Astrocyte of the spinal cord (primary cell): Measurements from ENCODE around the gene KRTAP3-3.
"Not testable (repeated sequence)": the region's sequence is repeated elsewhere in the genome, so short reads cannot be mapped to it uniquely, and the experiment has no call there.

Source experiments
- DNase-seq: peaks from one replicate; pipeline ENCODE4 v3.0.0; 2011; ENCODE audit warnings: low read depth, low spot score
- H3K4me3 ChIP-seq: 2 replicates; pipeline ENCODE4 v1.5.1; 2011; ENCODE audit warnings: low read depth, mild to moderate bottlenecking, low read length, moderate library complexity
- in situ Hi-C: cut with HindIII; loops from 2 replicates; pipeline ENCODE4 v1.10.0; 2017; ENCODE audit warnings: low sequenced_read_pairs
- TF ChIP-seq, protein P1 (sequence below): IDR thresholded peaks from 2 replicates; pipeline ENCODE4 v1.5.1; 2012; ENCODE audit warnings: low read depth, mild to moderate bottlenecking, low read length, inconsistent platforms

The KRTAP3-3 gene

DNA sequence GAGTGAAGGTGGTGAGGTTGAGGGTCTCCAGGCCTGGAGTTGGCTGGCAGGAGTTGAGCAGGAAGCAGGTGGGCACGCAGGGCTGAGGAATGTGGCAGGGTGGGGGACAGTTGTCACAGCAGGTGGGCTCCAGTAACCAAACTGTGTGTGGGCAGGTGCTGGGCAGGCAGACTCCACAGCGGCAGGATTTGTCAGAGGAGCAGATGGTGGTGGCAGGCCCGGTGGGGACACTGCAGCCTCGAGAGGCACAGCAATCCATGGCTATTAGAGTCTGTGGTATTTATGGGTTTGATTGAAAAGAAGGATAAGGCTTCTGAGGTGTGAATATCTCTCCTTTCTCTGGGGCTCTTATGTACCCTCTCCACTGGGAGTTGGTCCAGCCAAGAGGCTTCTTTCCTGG, at the start of gene KRTAP3-3:
TSS of gene KRTAP3-3 (minus strand) at position 326 of the 400 bp plus-strand sequence. CDS start at position 259, 67 bp downstream.
- in situ Hi-C loops, result no loop called here
- DNase-seq, result no peak
- no peak within 1 kb of the TSS for H3K4me3 ChIP-seq
- TF ChIP-seq, protein P1, sequence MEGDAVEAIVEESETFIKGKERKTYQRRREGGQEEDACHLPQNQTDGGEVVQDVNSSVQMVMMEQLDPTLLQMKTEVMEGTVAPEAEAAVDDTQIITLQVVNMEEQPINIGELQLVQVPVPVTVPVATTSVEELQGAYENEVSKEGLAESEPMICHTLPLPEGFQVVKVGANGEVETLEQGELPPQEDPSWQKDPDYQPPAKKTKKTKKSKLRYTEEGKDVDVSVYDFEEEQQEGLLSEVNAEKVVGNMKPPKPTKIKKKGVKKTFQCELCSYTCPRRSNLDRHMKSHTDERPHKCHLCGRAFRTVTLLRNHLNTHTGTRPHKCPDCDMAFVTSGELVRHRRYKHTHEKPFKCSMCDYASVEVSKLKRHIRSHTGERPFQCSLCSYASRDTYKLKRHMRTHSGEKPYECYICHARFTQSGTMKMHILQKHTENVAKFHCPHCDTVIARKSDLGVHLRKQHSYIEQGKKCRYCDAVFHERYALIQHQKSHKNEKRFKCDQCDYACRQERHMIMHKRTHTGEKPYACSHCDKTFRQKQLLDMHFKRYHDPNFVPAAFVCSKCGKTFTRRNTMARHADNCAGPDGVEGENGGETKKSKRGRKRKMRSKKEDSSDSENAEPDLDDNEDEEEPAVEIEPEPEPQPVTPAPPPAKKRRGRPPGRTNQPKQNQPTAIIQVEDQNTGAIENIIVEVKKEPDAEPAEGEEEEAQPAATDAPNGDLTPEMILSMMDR, result no peak

DNA sequence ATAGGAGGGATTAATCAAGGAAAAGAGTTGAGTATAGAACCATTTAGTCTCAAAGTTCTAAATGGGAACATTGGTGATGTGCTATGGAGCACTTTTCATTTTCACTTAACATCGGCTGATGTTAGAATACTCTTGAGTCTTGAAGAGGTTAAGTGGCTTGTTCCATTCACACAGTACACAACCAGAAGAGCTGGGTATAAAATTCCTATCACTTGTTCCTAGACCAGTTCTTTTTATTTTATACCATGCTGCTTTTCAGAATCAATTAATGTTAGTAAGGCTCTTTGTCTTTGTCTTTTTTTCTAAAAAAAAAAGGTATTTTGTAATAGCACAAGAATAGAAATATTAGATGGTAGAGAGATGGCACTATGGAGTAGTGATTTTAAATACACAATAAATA, 49.0 kb upstream of the KRTAP3-3 start:
- in situ Hi-C loops, result no loop called here
- TF ChIP-seq, protein P1, result no peak
- no peak for DNase-seq
- H3K4me3 ChIP-seq, result no peak overlapping the region

DNA sequence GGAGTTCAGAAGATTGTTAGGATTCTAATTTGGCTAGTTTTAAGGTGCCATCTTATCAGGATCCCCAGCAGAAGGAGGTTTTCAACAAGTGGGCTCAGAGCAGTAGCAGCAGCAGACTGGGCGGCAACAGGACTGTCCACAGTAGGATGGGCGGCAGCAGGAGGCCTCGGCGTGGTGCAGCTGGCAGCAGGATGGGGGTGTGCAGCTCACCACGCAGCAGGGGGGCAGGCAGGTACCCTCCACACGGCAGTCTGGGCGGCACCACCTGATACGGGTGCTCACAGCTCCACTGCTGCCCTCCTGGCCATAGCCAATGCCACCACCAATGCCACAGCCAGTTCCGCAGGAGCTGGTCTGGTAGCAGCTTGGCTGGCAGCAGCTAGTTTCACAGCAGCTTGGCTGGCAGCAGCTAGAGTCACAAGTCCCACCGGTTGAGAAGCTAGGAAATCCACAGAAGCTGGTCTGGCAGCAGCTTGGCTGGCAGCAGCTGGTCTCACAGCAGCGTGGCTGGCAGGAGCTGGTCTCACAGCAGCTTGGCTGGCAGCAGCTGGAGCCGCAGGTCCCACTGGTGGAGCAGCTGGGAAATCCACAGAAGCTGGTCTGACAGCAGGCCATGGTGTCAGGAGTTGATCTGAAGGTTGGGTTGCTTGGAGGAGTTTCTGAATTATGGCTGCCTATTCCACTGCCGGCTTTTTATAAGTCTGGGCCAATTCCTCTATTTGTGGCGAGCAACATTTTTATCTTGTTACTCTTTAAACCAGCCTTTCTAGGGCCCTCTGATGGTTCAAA, 47.0 kb upstream of the KRTAP3-3 start, which contains the start of gene KRTAP1-1:
TSS of gene KRTAP1-1 (minus strand) at position 668 of the 789 bp plus-strand sequence. CDS start at position 615, 53 bp downstream.
- peak; percentile 43 for DNase-seq
- in situ Hi-C loops, H3K4me3 ChIP-seq: not testable (repeated sequence)

DNA sequence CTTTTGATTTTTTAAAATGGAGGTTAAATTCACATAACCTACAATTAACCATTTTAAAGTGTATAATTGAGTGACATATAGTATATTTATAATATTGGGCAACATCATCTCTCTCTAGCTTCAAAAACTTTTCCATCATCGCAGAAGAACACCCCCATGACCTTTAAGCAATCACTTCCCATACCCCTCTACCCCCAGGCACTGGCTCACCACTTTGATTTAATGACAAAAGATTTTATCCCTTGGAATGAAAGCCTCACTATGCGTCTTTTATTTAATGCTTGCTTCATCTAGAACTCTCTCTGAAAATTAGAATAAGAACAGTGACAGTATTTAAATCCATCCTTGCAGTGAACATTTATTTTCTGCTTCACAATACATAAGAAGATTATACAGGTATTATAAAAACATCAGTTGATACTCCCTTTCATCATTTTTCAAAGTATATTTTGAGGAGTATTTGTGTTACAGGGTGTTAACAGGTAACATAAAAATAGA, 43.9 kb upstream of the KRTAP3-3 start:
- no peak overlapping the region for H3K4me3 ChIP-seq
- TF ChIP-seq, protein P1, result no peak
- DNase-seq, result no peak
- in situ Hi-C loops, result no loop called here

DNA sequence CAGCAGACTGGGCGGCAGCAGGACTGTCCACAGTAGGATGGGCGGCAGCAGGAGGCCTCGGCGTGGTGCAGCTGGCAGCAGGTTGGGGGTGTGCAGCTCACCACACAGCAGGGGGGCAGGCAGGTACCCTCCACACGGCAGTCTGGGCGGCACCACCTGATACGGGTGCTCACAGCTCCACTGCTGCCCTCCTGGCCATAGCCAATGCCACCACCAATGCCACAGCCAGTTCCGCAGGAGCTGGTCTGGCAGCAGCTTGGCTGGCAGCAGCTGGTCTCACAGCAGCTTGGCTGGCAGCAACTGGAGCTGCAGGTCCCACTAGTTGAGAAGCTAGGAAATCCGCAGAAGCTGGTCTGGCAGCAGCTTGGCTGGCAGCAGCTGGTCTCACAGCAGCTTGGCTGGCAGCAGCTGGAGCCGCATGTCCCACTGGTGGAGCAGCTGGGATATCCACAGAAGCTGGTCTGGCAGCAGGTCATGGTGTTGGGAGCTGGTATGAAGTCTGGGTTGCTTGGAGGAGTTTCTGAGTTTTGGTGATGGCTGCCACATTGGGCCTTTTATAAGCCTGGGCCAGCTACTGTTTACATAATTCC, 40.5 kb upstream of the KRTAP3-3 start, which contains the start of gene KRTAP1-3:
TSS of gene KRTAP1-3 (minus strand) at position 529 of the 590 bp plus-strand sequence. CDS start at position 476, 53 bp downstream.
- H3K4me3 ChIP-seq, DNase-seq, in situ Hi-C loops: not testable (repeated sequence)

DNA sequence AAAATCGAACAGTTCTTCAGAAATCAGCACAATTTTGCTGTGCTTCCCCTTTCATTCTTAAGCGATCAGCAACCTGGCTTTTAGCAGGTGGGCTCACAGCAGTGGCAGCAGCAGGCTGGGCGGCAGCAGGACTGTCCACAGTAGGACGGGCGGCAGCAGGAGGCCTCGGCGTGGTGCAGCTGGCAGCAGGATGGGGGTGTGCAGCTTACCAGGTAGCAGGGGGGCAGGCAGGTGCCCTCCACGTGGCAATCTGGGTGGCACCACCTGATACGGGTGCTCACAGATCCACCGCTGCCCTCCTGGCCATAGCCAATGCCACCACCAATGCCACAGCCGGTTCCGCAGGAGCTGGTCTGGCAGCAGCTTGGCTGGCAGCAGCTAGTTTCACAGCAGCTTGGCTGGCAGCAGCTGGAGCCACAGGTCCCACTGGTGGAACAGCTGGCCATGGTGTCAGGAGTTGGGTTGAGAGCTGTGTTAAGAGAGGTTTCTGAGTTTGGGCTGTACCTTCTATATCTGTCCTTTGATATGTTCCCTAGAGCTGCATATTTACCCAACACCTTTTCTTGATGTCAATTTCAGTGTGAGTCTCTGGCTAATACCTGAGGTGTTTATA, 35.8 kb upstream of the KRTAP3-3 start, which contains the start of gene KRTAP1-4:
TSS of gene KRTAP1-4 (minus strand) at position 563 of the 613 bp plus-strand sequence. CDS start at position 446, 117 bp downstream.
- DNase-seq, result no peak
- H3K4me3 ChIP-seq, result no peak within 1 kb of the TSS
- in situ Hi-C loops, result no loop called here
- TF ChIP-seq, protein P1, result no peak

DNA sequence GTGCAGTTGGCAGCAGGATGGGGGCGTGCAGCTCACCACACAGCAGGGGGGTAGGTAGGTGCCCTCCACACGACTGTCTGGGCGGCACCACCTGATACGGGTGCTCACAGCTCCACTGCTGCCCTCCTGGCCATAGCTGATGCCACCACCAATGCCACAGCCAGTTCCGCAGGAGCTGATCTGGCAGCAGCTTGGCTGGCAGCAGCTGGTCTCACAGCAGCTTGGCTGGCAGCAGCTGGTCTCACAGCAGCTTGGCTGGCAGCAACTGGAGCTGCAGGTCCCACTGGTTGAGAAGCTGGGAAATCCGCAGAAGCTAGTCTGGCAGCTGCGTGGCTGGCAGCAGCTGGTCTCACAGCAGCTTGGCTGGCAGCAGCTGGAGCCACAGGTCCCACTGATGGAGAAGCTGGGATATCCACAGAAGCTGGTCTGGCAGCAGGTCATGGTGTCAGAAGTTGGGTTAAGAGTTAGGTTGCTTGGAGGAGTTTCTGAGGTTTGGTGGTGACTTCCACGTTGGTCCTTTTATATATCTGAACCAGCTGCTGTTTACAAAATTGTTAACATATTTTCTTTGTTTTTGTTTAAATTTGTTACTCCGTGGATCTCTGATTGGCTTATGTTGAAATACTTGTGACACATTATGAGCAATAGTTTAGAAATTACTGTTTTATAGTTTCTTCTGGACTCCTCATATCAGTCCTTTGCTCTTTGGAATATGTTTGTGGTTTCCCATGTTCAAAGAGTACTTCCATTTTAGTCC, 32.9 kb upstream of the KRTAP3-3 start, which contains the start of gene KRTAP1-5:
TSS of gene KRTAP1-5 (minus strand) at position 494 of the 757 bp plus-strand sequence. CDS start at position 441, 53 bp downstream.
- DNase-seq, result peak; percentile 39
- in situ Hi-C loops, result no loop called here
- TF ChIP-seq, protein P1, result no peak
- no peak within 1 kb of the TSS for H3K4me3 ChIP-seq
